Progenitor cell of endocrine pancreas (in vitro differentiated cells): Measurements from ENCODE around the gene SIRT6. TPM values are rescaled to one million over a fixed set of nuclear protein-coding genes. Genes with fewer than 3 reads are reported as not detected.
"Not testable (repeated sequence)": the region's sequence is repeated elsewhere in the genome, so short reads cannot be mapped to it uniquely, and the experiment has no call there.

Experiments
- DNase-seq: peaks from one replicate; pipeline ENCODE4 v3.0.0; 2021; ENCODE audit warnings: low spot score; ENCODE audit not compliant: unreplicated experiment
- H3K27ac Mint-ChIP-seq: 2 replicates; pipeline ENCODE4 v1.8.0; 2021; ENCODE audit warnings: mild to moderate bottlenecking, moderate library complexity, mixed read lengths
- H3K27me3 Mint-ChIP-seq: 2 replicates; pipeline ENCODE4 v1.8.0; 2021; ENCODE audit warnings: mixed read lengths
- H3K36me3 Mint-ChIP-seq: 2 replicates; pipeline ENCODE4 v1.8.0; 2022; ENCODE audit warnings: mixed read lengths; ENCODE audit not compliant: insufficient read depth
- H3K4me1 Mint-ChIP-seq: 2 replicates; pipeline ENCODE4 v1.8.0; 2021; ENCODE audit warnings: low read depth, mixed read lengths
- H3K4me3 Mint-ChIP-seq: 2 replicates; pipeline ENCODE4 v1.8.0; 2021; ENCODE audit warnings: low read depth, mild to moderate bottlenecking, moderate library complexity, mixed read lengths
- H3K9me3 Mint-ChIP-seq: 2 replicates; pipeline ENCODE4 v1.8.0; 2021; ENCODE audit warnings: low read depth, mixed read lengths
- CTCF ChIP-seq: fragments of 200-600 bp; sonication (generic); IDR thresholded peaks from one replicate; pipeline ENCODE4 v1.5.0; 2021; ENCODE audit warnings: antibody characterized with exemption, mild to moderate bottlenecking; ENCODE audit not compliant: unreplicated experiment
- long read RNA-seq: library from polyadenylated mRNA; unstranded; transcript quantifications from one replicate; pipeline ENCODE4 v2.0.0, GENCODE V29; 2020
- total RNA-seq: library from RNA; stranded (reverse); gene quantifications from 2 replicates; pipeline ENCODE4 v1.2.1, GENCODE V29; 2021

SIRT6 gene
- 33.2 and 35.1 TPM in 2 replicates for total RNA-seq
- long read RNA-seq, partial matches to known transcripts, result 0 of 1 reads
- long read RNA-seq, other reads (novel, unspliced or antisense), result 1 of 1 reads

DNA sequence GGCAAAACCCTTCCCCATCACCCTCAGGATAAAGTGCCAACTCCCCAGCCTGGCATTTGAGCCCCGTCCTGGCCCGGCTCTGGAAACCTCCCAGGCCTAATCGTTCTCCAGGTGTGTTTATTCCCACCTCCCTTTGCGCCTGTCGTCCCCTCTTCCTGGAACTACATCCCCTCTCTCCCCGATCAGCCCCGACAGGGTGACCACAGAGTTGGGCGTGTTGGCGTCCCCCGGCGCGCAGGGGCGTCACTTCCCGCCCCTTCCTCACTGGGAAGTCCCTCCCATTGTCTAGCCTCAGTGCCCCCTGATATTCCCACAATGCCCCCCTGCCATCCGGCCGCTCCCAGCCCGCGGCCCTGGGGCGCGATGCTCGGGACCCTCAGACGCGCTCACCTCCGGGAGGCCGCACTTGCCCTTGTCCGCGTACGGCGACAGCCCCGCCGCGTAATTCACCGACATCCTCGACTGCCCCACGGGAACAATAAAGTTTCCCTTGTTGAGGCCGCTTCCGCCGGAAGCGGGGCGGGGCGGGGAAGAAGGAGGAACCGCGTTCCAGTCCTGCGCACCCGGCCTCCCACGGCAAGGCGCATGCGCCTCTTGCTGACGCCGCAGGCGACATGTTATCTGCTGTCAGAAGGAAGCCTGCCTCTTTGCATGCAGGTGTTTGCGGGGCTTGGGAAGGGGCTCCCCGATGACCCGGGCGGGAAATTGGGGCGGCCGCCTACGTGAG, at the start of gene SIRT6, which contains the start of gene ANKRD24:
TSS of gene SIRT6 (minus strand) at position 480 of the 727 bp plus-strand sequence. CDS start at position 456, 24 bp downstream.
TSS of gene ANKRD24 (plus strand) at position 606 of the 727 bp plus-strand sequence. CDS start 3,737 bp downstream, outside the sequence.
- peak; percentile 88 for DNase-seq
- TF ChIP-seq CTCF, result no peak
- H3K9me3 Mint-ChIP-seq, result no peaks in the 10 kb centered on the region
- peaks cover 11% of the 10 kb centered on the region for H3K4me1 Mint-ChIP-seq
- H3K27me3 Mint-ChIP-seq, result peaks cover 3% of the 10 kb centered on the region
- peak within 1 kb of the TSS; percentile 97 for H3K4me3 Mint-ChIP-seq
- H3K36me3 Mint-ChIP-seq, result peaks cover 7% of the 10 kb centered on the region
- peak within 1 kb of the TSS; percentile 98 for H3K27ac Mint-ChIP-seq

DNA sequence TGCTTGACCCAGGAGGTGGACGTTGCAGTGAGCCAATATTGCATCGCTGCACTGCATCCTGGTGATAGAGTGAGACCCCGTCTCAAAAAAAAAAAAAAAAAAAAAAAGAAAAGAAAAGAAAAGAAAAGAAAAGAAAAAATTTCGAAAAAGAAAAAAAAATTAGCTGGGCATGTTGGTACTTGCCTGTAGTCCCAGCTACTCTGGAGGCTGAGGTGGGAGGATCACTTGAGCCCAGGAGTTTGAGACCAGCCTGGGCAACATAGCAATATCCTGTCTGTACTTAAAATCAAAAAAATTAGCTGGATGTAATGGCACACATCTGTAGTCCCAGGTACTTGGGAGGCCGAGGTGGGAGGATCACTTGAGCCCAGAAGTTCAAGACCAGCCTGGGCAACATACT, 49.8 kb upstream of the SIRT6 start:
- H3K4me3 Mint-ChIP-seq, H3K9me3 Mint-ChIP-seq, H3K27ac Mint-ChIP-seq, H3K27me3 Mint-ChIP-seq, DNase-seq, H3K36me3 Mint-ChIP-seq, H3K4me1 Mint-ChIP-seq: not testable (repeated sequence)

- H3K27me3 Mint-ChIP-seq, H3K27ac Mint-ChIP-seq, H3K36me3 Mint-ChIP-seq, H3K4me3 Mint-ChIP-seq, DNase-seq, H3K4me1 Mint-ChIP-seq, H3K9me3 Mint-ChIP-seq: not testable (repeated sequence)
These were observed 49.2 kb upstream of the SIRT6 start for GRCh38 chr19:4231521-4231920.

- H3K27me3 Mint-ChIP-seq, H3K9me3 Mint-ChIP-seq, H3K36me3 Mint-ChIP-seq, H3K4me3 Mint-ChIP-seq, DNase-seq, H3K4me1 Mint-ChIP-seq, H3K27ac Mint-ChIP-seq: not testable (repeated sequence)
These were observed 47.9 kb upstream of the SIRT6 start for GRCh38 chr19:4230237-4230636.

DNA sequence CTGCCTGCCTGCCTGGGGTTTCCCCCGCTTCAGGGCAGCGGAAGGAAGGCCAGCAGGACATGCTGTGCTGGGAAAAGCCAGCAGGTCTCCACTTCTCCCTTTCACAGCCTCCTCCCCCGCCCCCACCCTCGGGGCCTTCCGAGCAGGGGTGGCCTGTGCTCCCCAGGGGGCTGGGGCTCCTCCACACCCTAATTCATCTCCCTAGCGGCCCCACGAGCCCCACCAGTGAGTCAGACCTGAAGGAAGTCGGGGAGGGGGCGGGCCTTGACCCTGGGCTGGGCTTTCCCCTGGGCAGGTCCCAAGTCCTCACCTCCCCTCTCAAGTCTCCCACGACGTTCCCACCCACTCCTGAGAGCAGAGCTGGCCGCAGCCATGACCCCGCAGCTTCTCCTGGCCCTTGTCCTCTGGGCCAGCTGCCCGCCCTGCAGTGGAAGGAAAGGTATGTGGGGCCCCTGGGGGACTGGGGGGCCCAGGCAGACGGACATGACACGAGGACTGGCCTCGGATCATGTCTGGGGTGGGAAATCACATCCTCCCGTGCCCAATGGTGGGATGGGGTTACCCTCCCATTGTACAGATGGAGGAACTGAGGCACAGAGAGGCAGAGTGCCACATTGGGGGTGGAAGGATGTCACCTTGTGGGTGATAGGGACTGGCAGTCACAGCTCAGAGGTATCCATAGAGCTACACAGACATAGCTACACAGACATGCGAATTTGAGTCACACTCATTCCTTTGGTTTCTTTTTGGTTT, 47.0 kb upstream of the SIRT6 start, which contains the start of gene EBI3:
TSS of gene EBI3 (plus strand) at position 345 of the 753 bp plus-strand sequence. CDS start at position 373, 28 bp downstream.
- no peak for TF ChIP-seq CTCF
- Mint-ChIP-seq H3K27me3 (peaks cover 9% of the 10 kb centered on the region), H3K4me3 (no peak within 1 kb of the TSS), H3K27ac (peak within 1 kb of the TSS; percentile 71), H3K4me1 (no peaks in the 10 kb centered on the region), H3K36me3 (no peaks in the 10 kb centered on the region), H3K9me3 (no peaks in the 10 kb centered on the region)
- peak; percentile 26 for DNase-seq

GRCh38 chr19:4228765-4229178, 46.4 kb upstream of the SIRT6 start:
- no peaks in the 10 kb centered on the region for H3K36me3 Mint-ChIP-seq
- no peak for DNase-seq
- H3K27ac Mint-ChIP-seq, result no peak overlapping the region
- no peaks in the 10 kb centered on the region for H3K4me1 Mint-ChIP-seq
- H3K4me3 Mint-ChIP-seq, result no peak overlapping the region
- no peak for TF ChIP-seq CTCF
- H3K9me3 Mint-ChIP-seq, result no peaks in the 10 kb centered on the region
- peaks cover 9% of the 10 kb centered on the region for H3K27me3 Mint-ChIP-seq
